Liver (tissue), 9 donors: ENCODE results near the gene COPZ1. TPM values are rescaled to one million over a fixed set of nuclear protein-coding genes. Genes with fewer than 3 reads are reported as not detected.

Source experiments
- DNase-seq: peaks from one replicate; pipeline ENCODE4 v3.0.0-alpha.2; 2017; ENCODE audit warnings: low spot score
- H3K27ac ChIP-seq, 2 donors: one replicate each; pipeline ENCODE4 v1.7.0; 2013; ENCODE audit warnings: inconsistent platforms in 2 of 2, low read length in 2 of 2, control low read depth in 1 of 2, low read depth in 1 of 2, mild to moderate bottlenecking in 1 of 2
- H3K27me3 ChIP-seq, 4 donors: one replicate each; pipeline versions ENCODE4 v1.6.1 to v1.7.0; 2013; ENCODE audit warnings: low read length in 3 of 4, inconsistent platforms in 1 of 4, mild to moderate bottlenecking in 1 of 4, moderate library complexity in 1 of 4; ENCODE audit not compliant: control insufficient read depth in 4 of 4, insufficient read depth in 4 of 4
- H3K36me3 ChIP-seq, 4 donors: one replicate each; pipeline versions ENCODE4 v1.6.1 to v1.7.0; 2013; ENCODE audit warnings: low read length in 3 of 4, mild to moderate bottlenecking in 3 of 4, low read depth in 1 of 4, moderate library complexity in 1 of 4; ENCODE audit not compliant: control insufficient read depth in 4 of 4, insufficient read depth in 3 of 4
- H3K4me1 ChIP-seq, 4 donors: one replicate each; pipeline versions ENCODE4 v1.6.1 to v1.7.0; 2013; ENCODE audit warnings: low read length in 3 of 4, mild to moderate bottlenecking in 3 of 4, moderate library complexity in 1 of 4; ENCODE audit not compliant: control insufficient read depth in 4 of 4, insufficient read depth in 4 of 4
- H3K4me3 ChIP-seq, 3 donors: one replicate each; pipeline versions ENCODE4 v1.6.1 to v1.7.0; 2013; ENCODE audit warnings: low read length in 3 of 3, control low read depth in 1 of 3, low read depth in 1 of 3, mild to moderate bottlenecking in 1 of 3
- H3K9ac ChIP-seq, 2 donors: one replicate each; pipeline ENCODE4 v1.7.0; 2013; ENCODE audit warnings: low read length in 2 of 2, mild to moderate bottlenecking in 2 of 2, moderate library complexity in 2 of 2, control low read depth in 1 of 2, low read depth in 1 of 2
- H3K9me3 ChIP-seq, 4 donors: one replicate each; pipeline versions ENCODE4 v1.6.1 to v1.7.0; 2013; ENCODE audit warnings: low read length in 3 of 4; ENCODE audit not compliant: control insufficient read depth in 4 of 4
- ATF3 ChIP-seq: IDR thresholded peaks from 2 replicates; pipeline ENCODE4 v1.6.1; 2016; ENCODE audit warnings: antibody characterized with exemption
- CTCF ChIP-seq: fragments of 150-350 bp; IDR thresholded peaks from 2 replicates; pipeline ENCODE4 v1.5.1; 2017; ENCODE audit warnings: improper control_type of control experiment, low read depth, low read length; ENCODE audit not compliant: missing input control
- EGR1 ChIP-seq, 2 donors: IDR thresholded peaks; 2 replicates each; pipeline ENCODE4 v1.6.1; 2016 to 2018; ENCODE audit warnings: antibody characterized with exemption in 2 of 2, low read depth in 2 of 2
- FOXA1 ChIP-seq: IDR thresholded peaks from 2 replicates; pipeline ENCODE4 v1.6.1; 2016; ENCODE audit warnings: antibody characterized with exemption
- FOXA2 ChIP-seq: IDR thresholded peaks from 2 replicates; pipeline ENCODE4 v1.6.1; 2016; ENCODE audit warnings: antibody characterized with exemption
- GABPA ChIP-seq, 2 donors: IDR thresholded peaks in 1 of 2; conservative IDR thresholded peaks in 1 of 2; 2 replicates each; pipeline ENCODE4 v1.6.1; 2016; ENCODE audit warnings: antibody characterized with exemption in 2 of 2, mild to moderate bottlenecking in 1 of 2, moderate library complexity in 1 of 2
- HNF4A ChIP-seq, 2 donors: conservative IDR thresholded peaks; 2 replicates each; pipeline ENCODE4 v1.6.1; 2016; ENCODE audit warnings: antibody characterized with exemption in 2 of 2, mild to moderate bottlenecking in 2 of 2
- HNF4G ChIP-seq: IDR thresholded peaks from 2 replicates; pipeline ENCODE4 v1.6.1; 2016; ENCODE audit warnings: antibody characterized with exemption
- NR2F2 ChIP-seq: IDR thresholded peaks from 2 replicates; pipeline ENCODE4 v1.6.1; 2016; ENCODE audit warnings: antibody characterized with exemption
- RAD21 ChIP-seq, 2 donors: IDR thresholded peaks; 2 replicates each; pipeline ENCODE4 v1.6.1; 2016; ENCODE audit warnings: antibody characterized with exemption in 2 of 2, mild to moderate bottlenecking in 2 of 2
- REST ChIP-seq: IDR thresholded peaks from 2 replicates; pipeline ENCODE4 v1.6.1; 2016; ENCODE audit warnings: antibody characterized with exemption, mild to moderate bottlenecking
- TAF1 ChIP-seq: conservative IDR thresholded peaks from 2 replicates; pipeline ENCODE4 v1.6.1; 2016; ENCODE audit warnings: antibody characterized with exemption, mild to moderate bottlenecking
- ZBTB33 ChIP-seq: IDR thresholded peaks from 2 replicates; pipeline ENCODE4 v1.6.1; 2016; ENCODE audit warnings: antibody characterized with exemption
- WGBS: extraction: QIAGEN DNeasy Blood & Tissue Kit; methylation state at CpG from one replicate; pipeline ENCODE4 v1.1.7; 2013; 5-methylcytosine and 5-hydroxymethylcytosine counted together
- polyA plus RNA-seq, 2 donors: library from polyadenylated mRNA; stranded (reverse) in 1 of 2; unstranded in 1 of 2; fragments of 200-250 nt in 1 of 2; fragments of >200 nt in 1 of 2; fragmentation: Nextera tagmentation in 1 of 2; extraction: Ambion mirVana in 1 of 2; gene quantifications; one replicate each; pipeline versions ENCODE4 v1.2.1 to v1.2.3, GENCODE V29; 2013 to 2015
- total RNA-seq, 2 donors: library from RNA; depleted of rRNA; stranded (reverse); fragments of >200 nt; gene quantifications; one replicate each; pipeline ENCODE4 v1.2.3, GENCODE V29; 2014
- donor health status: healthy.
- donor health status: healthy.
- donor health status: healthy.
- donor health status: healthy.
- donor health status: healthy.

Gene COPZ1
- total and polyA plus RNA-seq, 4 donors: 54.6 to 92.6 (median 79.8) TPM

- no peaks in the 10 kb centered on the region for H3K9me3 ChIP-seq
- peaks cover 5 to 11% (median 7%) of the 10 kb centered on the region in 4 donors for H3K4me1 ChIP-seq
- H3K36me3 ChIP-seq: no peaks in the 10 kb centered on the region
- peak overlapping the region in 1 of 2 donors; percentile 16 for H3K27ac ChIP-seq
- TF ChIP-seq GABPA (IDR thresholded peaks at IDR 0.05 in 1 of 2, conservative IDR thresholded peaks at IDR 0.05 in 1 of 2) (no peak), FOXA1 (no peak), HNF4A (conservative IDR thresholded peaks at IDR 0.05) (no peak)
- 92% methylated on average over 3 of the region's 3 CpGs for WGBS
- no peak overlapping the region for H3K9ac ChIP-seq
- H3K4me3 ChIP-seq: no peak overlapping the region
- DNase-seq: no peak
- H3K27me3 ChIP-seq: no peaks in the 10 kb centered on the region
These were observed 58.2 kb downstream of the COPZ1 start for GRCh38 chr12:54383041-54383609.

- Histone ChIP-seq H3K4me3 (no peak within 1 kb of the TSS), H3K9me3 (no peaks in the 10 kb centered on the region), H3K27me3 (no peaks in the 10 kb centered on the region), H3K27ac (peak within 1 kb of the TSS; percentile 19 to 34), H3K36me3 (no peaks in the 10 kb centered on the region), H3K9ac (no peak within 1 kb of the TSS), H3K4me1 (peaks cover 0 to 4% (median 1%) of the 10 kb centered on the region in 4 donors)
- TF ChIP-seq REST: no peak
- no peak for TF ChIP-seq HNF4A (conservative IDR thresholded peaks at IDR 0.05)
- WGBS: 97% methylated on average over 1 of the region's 1 CpG
- DNase-seq: no peak
These were observed 59.7 kb downstream of the COPZ1 start, which contains the start of gene ZNF385A for GRCh38 chr12:54384591-54385041. Gene ZNF385A (minus strand): TSS chr12:54384733. CDS start chr12:54384514, 219 bp downstream.

- DNase-seq: no peak
- Histone ChIP-seq H3K4me3 (no peak overlapping the region), H3K27ac (peak overlapping the region in 1 of 2 donors; percentile 34), H3K4me1 (peaks cover 0 to 3% (median 0%) of the 10 kb centered on the region in 4 donors), H3K9me3 (no peaks in the 10 kb centered on the region), H3K36me3 (no peaks in the 10 kb centered on the region), H3K27me3 (no peaks in the 10 kb centered on the region), H3K9ac (no peak overlapping the region)
- TF ChIP-seq TAF1 (no peak), FOXA2 (no peak), HNF4G (no peak), HNF4A (conservative IDR thresholded peaks at IDR 0.05) (no peak), NR2F2 (no peak), ZBTB33 (no peak), EGR1 (IDR thresholded peaks at IDR 0.05; ENCODE audit: low read depth in 2 of 2) (no peak), CTCF (no peak), RAD21 (IDR thresholded peaks at IDR 0.05) (no peak), ATF3 (no peak)
- 79% methylated on average over 10 of the region's 10 CpGs for WGBS
These were observed 60.5 kb downstream of the COPZ1 start for GRCh38 chr12:54385251-54385914.
